ENCODE data around the gene PATL2.
"Not testable (repeated sequence)": the region's sequence is repeated elsewhere in the genome, so short reads cannot be mapped to it uniquely, and the experiment has no call there.

The PATL2 gene

GRCh38 chr15:44646460-44646859, 64.7 kb downstream of the PATL2 start:
- Histone ChIP-seq H3K4me3 (ENCODE audit: extremely low read depth, insufficient read depth, low read length, poor library complexity, severe bottlenecking) (no peak overlapping the region), H3K27ac (ENCODE audit: low read depth, low read length, severe bottlenecking) (no peak overlapping the region), H3K9me3 (ENCODE audit: control insufficient read depth, low read length) (peaks cover 6% of the 10 kb centered on the region), H3K4me1 (ENCODE audit: control insufficient read depth, insufficient read depth, low read length, poor library complexity, severe bottlenecking) (no peaks in the 10 kb centered on the region), H3K36me3 (ENCODE audit: control insufficient read depth, insufficient read depth, low read length) (peaks cover 63% of the 10 kb centered on the region)
- whole genome bisulfite sequencing, 2 experiments (ENCODE audit: insufficient coverage in 2 of 2): 88 to 89% methylated on average over 2 of the region's 2 CpGs

DNA sequence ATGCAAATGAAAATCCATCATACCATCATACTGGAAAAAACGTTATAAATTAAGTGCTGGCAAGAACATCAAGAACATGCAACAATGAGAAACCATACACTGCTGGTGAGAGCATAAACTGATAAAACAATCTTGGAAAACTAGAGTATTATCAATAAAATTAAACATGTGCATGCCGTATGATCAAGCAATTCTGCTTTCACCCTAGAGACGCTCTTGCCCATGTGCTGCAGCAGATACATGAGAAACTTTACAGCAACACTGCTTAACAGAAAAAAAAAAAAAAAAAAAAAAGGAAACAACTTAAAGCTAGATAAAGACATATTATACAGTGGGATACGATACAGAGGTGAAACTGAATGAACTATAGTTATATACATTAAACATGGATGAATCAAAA, 69.5 kb downstream of the PATL2 start:
- H3K9me3 ChIP-seq (ENCODE audit: control insufficient read depth, low read length): peaks cover 6% of the 10 kb centered on the region
- H3K27ac ChIP-seq (ENCODE audit: low read depth, low read length, severe bottlenecking): no peak overlapping the region
- H3K4me3 ChIP-seq (ENCODE audit: extremely low read depth, insufficient read depth, low read length, poor library complexity, severe bottlenecking): no peak overlapping the region
- peaks cover 41% of the 10 kb centered on the region for H3K36me3 ChIP-seq (ENCODE audit: control insufficient read depth, insufficient read depth, low read length)
- no CpG with 5 or more reads among the region's 4 CpGs for WGBS, 2 experiments (ENCODE audit: insufficient coverage in 2 of 2)
- H3K4me1 ChIP-seq (ENCODE audit: control insufficient read depth, insufficient read depth, low read length, poor library complexity, severe bottlenecking): no peaks in the 10 kb centered on the region

DNA sequence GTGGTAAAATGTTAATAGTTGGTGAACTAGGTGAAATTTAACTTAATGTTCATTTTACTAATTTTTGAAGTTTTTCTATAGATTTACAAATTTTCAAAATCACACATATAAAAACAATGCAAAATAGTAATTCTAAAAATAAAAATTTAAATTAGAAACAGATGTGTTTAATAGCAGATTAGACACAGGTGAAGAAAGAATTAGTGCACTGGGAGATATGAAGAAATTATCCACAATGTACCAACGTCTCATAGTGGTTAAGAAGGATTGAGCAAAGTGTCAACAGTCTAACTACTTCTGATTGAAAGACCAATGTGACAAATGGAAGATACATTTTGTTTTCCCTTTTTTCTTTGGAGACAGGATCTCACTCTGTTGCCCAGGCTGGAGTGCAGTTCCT, 74.1 kb downstream of the PATL2 start:
- no peaks in the 10 kb centered on the region for H3K4me1 ChIP-seq (ENCODE audit: control insufficient read depth, insufficient read depth, low read length, poor library complexity, severe bottlenecking)

DNA sequence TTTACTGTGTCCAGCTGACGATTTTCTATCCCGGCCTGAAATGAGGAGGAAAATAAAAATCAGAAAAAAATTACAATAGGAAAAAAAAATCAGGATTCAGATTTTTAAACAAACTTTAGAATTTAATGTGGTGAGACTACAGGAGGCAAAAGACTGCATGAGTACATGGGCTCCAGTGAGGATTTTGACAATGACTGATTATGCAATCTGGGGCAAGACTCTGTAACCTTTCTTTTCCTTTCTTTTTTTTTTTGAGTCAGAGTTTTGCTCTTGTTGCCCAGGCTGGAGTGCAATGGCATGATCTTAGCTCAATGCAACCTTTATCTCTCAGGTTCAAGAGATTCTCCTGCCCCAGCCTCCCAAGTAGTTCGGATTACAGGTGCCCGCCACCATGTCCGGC, 77.5 kb downstream of the PATL2 start:
- 96 to 100% methylated on average over 3 of the region's 5 CpGs for WGBS, 2 experiments (ENCODE audit: insufficient coverage in 2 of 2)
- H3K27ac ChIP-seq (ENCODE audit: low read depth, low read length, severe bottlenecking): no peak overlapping the region
- no peaks in the 10 kb centered on the region for H3K9me3 ChIP-seq (ENCODE audit: control insufficient read depth, low read length)
- H3K4me3 ChIP-seq (ENCODE audit: extremely low read depth, insufficient read depth, low read length, poor library complexity, severe bottlenecking): no peak overlapping the region
- peaks cover 75% of the 10 kb centered on the region for H3K36me3 ChIP-seq (ENCODE audit: control insufficient read depth, insufficient read depth, low read length)
- no peaks in the 10 kb centered on the region for H3K4me1 ChIP-seq (ENCODE audit: control insufficient read depth, insufficient read depth, low read length, poor library complexity, severe bottlenecking)

More for the DNA sequence above, 74.1 kb downstream of the PATL2 start:
- peaks cover 54% of the 10 kb centered on the region for H3K36me3 ChIP-seq (ENCODE audit: control insufficient read depth, insufficient read depth, low read length)
- WGBS, 2 experiments (ENCODE audit: insufficient coverage in 2 of 2): 100% methylated on average over 1 of the region's 1 CpG
- no peak overlapping the region for H3K27ac ChIP-seq (ENCODE audit: low read depth, low read length, severe bottlenecking)
- no peaks in the 10 kb centered on the region for H3K9me3 ChIP-seq (ENCODE audit: control insufficient read depth, low read length)
- no peak overlapping the region for H3K4me3 ChIP-seq (ENCODE audit: extremely low read depth, insufficient read depth, low read length, poor library complexity, severe bottlenecking)

DNA sequence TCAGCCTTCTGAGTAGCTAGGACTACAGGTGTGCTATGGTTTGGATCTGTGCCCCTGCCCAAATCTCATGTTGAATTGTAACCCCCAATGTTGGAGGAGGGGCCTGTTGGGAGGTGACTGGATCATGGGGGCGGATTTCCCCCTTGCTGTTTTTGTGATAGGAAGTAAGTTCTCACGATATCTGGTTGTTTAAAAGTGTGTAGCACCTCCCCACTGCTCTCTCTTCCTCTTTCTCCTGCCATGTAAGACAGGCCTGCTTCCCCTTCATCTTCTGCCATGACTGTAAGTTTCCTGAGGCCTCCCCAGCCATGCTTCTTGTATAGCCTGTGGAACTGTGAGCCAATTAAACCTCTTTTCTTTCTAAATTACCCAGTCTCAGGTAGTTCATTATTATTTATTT, 85.8 kb downstream of the PATL2 start:
- peaks cover 66% of the 10 kb centered on the region for H3K36me3 ChIP-seq (ENCODE audit: control insufficient read depth, insufficient read depth, low read length)

GRCh38 chr15:44623178-44623577, 87.9 kb downstream of the PATL2 start:
- Histone ChIP-seq H3K27ac (ENCODE audit: low read depth, low read length, severe bottlenecking) (no peak overlapping the region), H3K9me3 (ENCODE audit: control insufficient read depth, low read length) (no peaks in the 10 kb centered on the region), H3K4me1 (ENCODE audit: control insufficient read depth, insufficient read depth, low read length, poor library complexity, severe bottlenecking) (no peaks in the 10 kb centered on the region), H3K36me3 (ENCODE audit: control insufficient read depth, insufficient read depth, low read length) (peaks cover 57% of the 10 kb centered on the region), H3K4me3 (ENCODE audit: extremely low read depth, insufficient read depth, low read length, poor library complexity, severe bottlenecking) (no peak overlapping the region)

More for the DNA sequence above, 85.8 kb downstream of the PATL2 start:
- WGBS, 2 experiments (ENCODE audit: insufficient coverage in 2 of 2): no CpG with 5 or more reads among the region's 2 CpGs
- H3K4me3 ChIP-seq (ENCODE audit: extremely low read depth, insufficient read depth, low read length, poor library complexity, severe bottlenecking); H3K4me1 ChIP-seq (ENCODE audit: control insufficient read depth, insufficient read depth, low read length, poor library complexity, severe bottlenecking); H3K27ac ChIP-seq (ENCODE audit: low read depth, low read length, severe bottlenecking); H3K9me3 ChIP-seq (ENCODE audit: control insufficient read depth, low read length): not testable (repeated sequence)

DNA sequence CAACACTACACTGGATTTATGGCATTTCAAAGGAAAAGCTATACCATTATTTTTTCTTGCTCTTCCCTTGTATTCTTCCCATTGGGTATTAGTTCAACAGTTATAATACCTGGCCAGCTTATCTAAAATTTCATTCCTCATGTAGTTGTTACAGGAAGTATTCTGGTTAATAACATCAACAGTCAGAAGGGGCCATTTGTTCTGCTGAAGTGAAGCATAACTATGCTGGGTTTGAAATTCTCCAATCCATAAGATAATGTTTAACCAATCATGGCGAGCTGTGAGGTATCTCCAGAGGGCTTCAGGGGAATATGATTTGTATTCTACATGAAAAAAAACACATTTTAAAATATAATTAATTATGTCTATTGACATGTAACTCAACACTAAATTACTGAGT, 91.0 kb downstream of the PATL2 start:
- no CpG with 5 or more reads among the region's 1 CpG for WGBS, 2 experiments (ENCODE audit: insufficient coverage in 2 of 2)
- Histone ChIP-seq H3K4me1 (ENCODE audit: control insufficient read depth, insufficient read depth, low read length, poor library complexity, severe bottlenecking) (no peaks in the 10 kb centered on the region), H3K9me3 (ENCODE audit: control insufficient read depth, low read length) (no peaks in the 10 kb centered on the region), H3K36me3 (ENCODE audit: control insufficient read depth, insufficient read depth, low read length) (peaks cover 50% of the 10 kb centered on the region), H3K27ac (ENCODE audit: low read depth, low read length, severe bottlenecking) (no peak overlapping the region), H3K4me3 (ENCODE audit: extremely low read depth, insufficient read depth, low read length, poor library complexity, severe bottlenecking) (no peak overlapping the region)

DNA sequence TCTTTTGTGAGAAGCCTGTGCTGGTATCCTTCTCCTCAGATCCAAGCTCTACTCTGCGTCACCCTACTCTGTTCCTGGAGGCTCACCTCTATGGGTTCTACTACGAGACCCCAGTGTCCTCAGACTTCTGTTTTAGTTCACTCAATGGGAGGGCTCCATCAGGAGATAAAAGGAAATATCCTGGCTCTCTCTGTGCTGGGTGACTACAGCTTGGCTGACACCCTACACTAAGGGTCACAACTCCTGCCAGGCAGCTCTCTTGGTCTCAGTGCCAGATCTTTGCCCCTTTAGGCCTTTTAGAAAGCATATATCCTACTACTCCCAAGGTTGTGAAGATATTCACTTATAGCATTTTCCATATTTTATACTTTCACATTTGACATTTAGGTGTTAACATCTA, 94.1 kb downstream of the PATL2 start:
- H3K4me3 ChIP-seq (ENCODE audit: extremely low read depth, insufficient read depth, low read length, poor library complexity, severe bottlenecking): no peak overlapping the region
- peaks cover 59% of the 10 kb centered on the region for H3K36me3 ChIP-seq (ENCODE audit: control insufficient read depth, insufficient read depth, low read length)
- no peak overlapping the region for H3K27ac ChIP-seq (ENCODE audit: low read depth, low read length, severe bottlenecking)
- H3K4me1 ChIP-seq (ENCODE audit: control insufficient read depth, insufficient read depth, low read length, poor library complexity, severe bottlenecking): no peaks in the 10 kb centered on the region
- 83 to 100% methylated on average over 1 to 2 of the region's 2 CpGs for WGBS, 2 experiments (ENCODE audit: insufficient coverage in 2 of 2)
- H3K9me3 ChIP-seq (ENCODE audit: control insufficient read depth, low read length): no peaks in the 10 kb centered on the region
